Panc1 (cell line): Measurements from ENCODE around the gene POLDIP2. TPM values are rescaled to one million over a fixed set of nuclear protein-coding genes. Genes with fewer than 3 reads are reported as not detected.

Source experiments
- ATAC-seq: fragments of 200-7000 bp; cut with Tn5 transposase; 2 replicates; pipeline ENCODE4 v1.9.1; 2020; ENCODE audit warnings: mild to moderate bottlenecking, moderate library complexity
- BruUV-seq: library from RNA; stranded (reverse); fragments of 400-500 nt; replicated peaks from 2 replicates; lab custom pipeline; 2021; lab: Mats Ljungman, UMichigan
- CTCF ChIA-PET: fragments of 300-600 bp; sonication (Branson Sonifier 250); formaldehyde crosslinking; loops from one replicate; lab custom pipeline; 2022; ENCODE audit warnings: antibody characterized with exemption; lab: Charles Lee
- POLR2A ChIA-PET: fragments of 300-600 bp; sonication (Branson Sonifier 250); formaldehyde crosslinking; loops from one replicate; lab custom pipeline; 2022; ENCODE audit warnings: antibody characterized with exemption; lab: Charles Lee
- DNase-seq: peaks from one replicate; pipeline ENCODE4 v3.0.0-alpha.2; 2010; ENCODE audit warnings: low read depth, low spot score
- H3K27ac ChIP-seq: 2 replicates; pipeline ENCODE4 v1.5.1; 2011; ENCODE audit warnings: mild to moderate bottlenecking, low read length, inconsistent platforms
- H3K27me3 ChIP-seq: fragments of 200-500 bp; sonication (Bioruptor generic); 2 replicates; pipeline ENCODE4 v1.6.0; 2014; ENCODE audit warnings: low read length, inconsistent platforms; ENCODE audit not compliant: control insufficient read depth, insufficient read depth
- H3K36me3 ChIP-seq: fragments of 200-500 bp; sonication (Bioruptor generic); 2 replicates; pipeline ENCODE4 v1.5.1; 2014; ENCODE audit warnings: inconsistent platforms, mild to moderate bottlenecking, low read length, moderate library complexity; ENCODE audit not compliant: control insufficient read depth, insufficient read depth
- H3K4me1 ChIP-seq: 2 replicates; pipeline ENCODE4 v1.5.1; 2011; ENCODE audit warnings: inconsistent platforms, mild to moderate bottlenecking, low read length, moderate library complexity; ENCODE audit not compliant: control insufficient read depth, insufficient read depth
- H3K4me3 ChIP-seq, 2 experiments: 2 replicates each; pipeline ENCODE4 v1.5.1; 2011 to 2012; ENCODE audit warnings: low read depth in 2 of 2, low read length in 2 of 2, mild to moderate bottlenecking in 2 of 2, inconsistent platforms in 1 of 2, moderate library complexity in 1 of 2
- H3K9me3 ChIP-seq: fragments of 200-500 bp; sonication (Bioruptor generic); 2 replicates; pipeline ENCODE4 v1.5.1; 2014; ENCODE audit warnings: low read depth, mild to moderate bottlenecking, inconsistent platforms, low read length, moderate library complexity; ENCODE audit not compliant: control insufficient read depth, insufficient read depth
- CTCF ChIP-seq: fragments of 450-650 bp; IDR thresholded peaks from 2 replicates; pipeline ENCODE4 v1.5.1; 2017; ENCODE audit warnings: mild to moderate bottlenecking
- POLR2AphosphoS5 ChIP-seq: IDR thresholded peaks from 2 replicates; pipeline ENCODE4 v1.6.1; 2012; ENCODE audit warnings: mild to moderate bottlenecking, low read depth, low read length, moderate library complexity
- REST ChIP-seq, 2 experiments: IDR thresholded peaks; 2 replicates each; pipeline ENCODE4 v1.6.1; 2011 to 2012; ENCODE audit warnings: low read depth in 2 of 2, control low read depth in 1 of 2, low read length in 1 of 2, mild to moderate bottlenecking in 1 of 2, moderate library complexity in 1 of 2; ENCODE audit not compliant: insufficient read depth in 1 of 2
- SIN3A ChIP-seq: IDR thresholded peaks from 2 replicates; pipeline ENCODE4 v1.6.1; 2012; ENCODE audit warnings: low read depth, mild to moderate bottlenecking, low read length, moderate library complexity, borderline replicate concordance; ENCODE audit not compliant: insufficient read depth
- TCF7L2 ChIP-seq: IDR thresholded peaks from 2 replicates; pipeline ENCODE4 v1.6.1; 2011; ENCODE audit warnings: mild to moderate bottlenecking, low read depth, low read length, inconsistent platforms
- in situ Hi-C: cut with HindIII; loops from 2 replicates; pipeline ENCODE4 v1.10.0; 2016; ENCODE audit warnings: low sequenced_read_pairs, low pct_unique_long_range_greater_than_20kb
- intact Hi-C: fragments of 100-400 bp; cut with micrococcal nuclease; formaldehyde crosslinking; loops from one replicate; pipeline ENCODE4 v1.10.0; 2022; ENCODE audit not compliant: unreplicated experiment
- total RNA-seq: library from RNA; stranded (reverse); gene quantifications from one replicate; pipeline ENCODE4 v1.2.1, GENCODE V29; 2021; ENCODE audit not compliant: unreplicated experiment

The POLDIP2 gene
- total RNA-seq, 1 experiment from 2014 or later: 175 TPM

GRCh38 chr17:28391401-28391800, 34.1 kb upstream of the POLDIP2 start:
- no peak for ATAC-seq
- CTCF ChIA-PET: no interaction called here
- no TSS peak for BruUV-seq
- Histone ChIP-seq H3K9me3 (no peaks in the 10 kb centered on the region), H3K4me1 (no peaks in the 10 kb centered on the region), H3K36me3 (no peaks in the 10 kb centered on the region), H3K27ac (no peak overlapping the region), H3K4me3 (no peak overlapping the region), H3K27me3 (no peaks in the 10 kb centered on the region)
- POLR2A ChIA-PET: no interaction called here
- DNase-seq: no peak
- in situ Hi-C loops (no loop called here), intact Hi-C loops (no loop called here)
- no peak for TF ChIP-seq POLR2AphosphoS5
- no peak for TF ChIP-seq SIN3A
- TF ChIP-seq TCF7L2: no peak
- no peak for TF ChIP-seq CTCF
- no peak for TF ChIP-seq REST (IDR thresholded peaks at IDR 0.05; ENCODE audit: insufficient read depth in 1 of 2, low read depth in 2 of 2, low read length in 1 of 2)

- Histone ChIP-seq H3K36me3 (no peaks in the 10 kb centered on the region), H3K9me3 (no peaks in the 10 kb centered on the region), H3K4me3 (no peak overlapping the region), H3K27me3 (no peaks in the 10 kb centered on the region), H3K27ac (no peak overlapping the region), H3K4me1 (no peaks in the 10 kb centered on the region)
- in situ Hi-C loops: no loop called here
- POLR2A ChIA-PET: no interaction called here
- BruUV-seq: no TSS peak
- CTCF ChIA-PET: no interaction called here
- DNase-seq (no peak), ATAC-seq (no peak)
- intact Hi-C loops: no loop called here
- TF ChIP-seq POLR2AphosphoS5 (no peak), TCF7L2 (no peak), REST (IDR thresholded peaks at IDR 0.05; ENCODE audit: insufficient read depth in 1 of 2, low read depth in 2 of 2, low read length in 1 of 2) (no peak), SIN3A (no peak), CTCF (no peak)
Observed at GRCh38 chr17:28390984-28391383, 33.7 kb upstream of the POLDIP2 start.
